Activated B cell treated with CpG ODN at 0.5 μM for 24 hours (primary cell): Measurements from ENCODE around the gene RAP2A. TPM values are rescaled to one million over a fixed set of nuclear protein-coding genes. Genes with fewer than 3 reads are reported as not detected.

Source experiments
- ATAC-seq: fragments of 200-7000 bp; cut with Tn5 transposase; one replicate; pipeline ENCODE4 v1.10.0; 2021; ENCODE audit warnings: low read depth, mild to moderate bottlenecking, moderate library complexity
- CTCF ChIA-PET: fragments of 350-600 bp; sonication (Branson Sonifier 250); formaldehyde crosslinking; loops from one replicate; lab custom pipeline; 2021; ENCODE audit warnings: antibody characterized with exemption; lab: Charles Lee
- POLR2A ChIA-PET: fragments of 350-600 bp; sonication (Branson Sonifier 250); formaldehyde crosslinking; loops from one replicate; lab custom pipeline; 2021; ENCODE audit warnings: antibody characterized with exemption; lab: Charles Lee
- DNase-seq: peaks from one replicate; pipeline ENCODE4 v3.0.0; 2022
- H3K27ac Mint-ChIP-seq: one replicate; pipeline ENCODE4 v1.8.0; 2020; ENCODE audit warnings: mixed read lengths
- H3K27me3 Mint-ChIP-seq: one replicate; pipeline ENCODE4 v1.8.0; 2021; ENCODE audit warnings: mixed read lengths
- H3K36me3 Mint-ChIP-seq: one replicate; pipeline ENCODE4 v1.8.0; 2021; ENCODE audit warnings: low read depth, mixed read lengths
- H3K4me1 Mint-ChIP-seq: one replicate; pipeline ENCODE4 v1.8.0; 2021; ENCODE audit warnings: mixed read lengths
- H3K4me3 Mint-ChIP-seq: one replicate; pipeline ENCODE4 v1.8.0; 2020; ENCODE audit warnings: mild to moderate bottlenecking, mixed read lengths
- H3K9me3 Mint-ChIP-seq: one replicate; pipeline ENCODE4 v1.8.0; 2020; ENCODE audit warnings: mixed read lengths
- intact Hi-C: fragments of 100-400 bp; cut with micrococcal nuclease; formaldehyde crosslinking; loops from one replicate; pipeline ENCODE4 v1.15.1; 2024
- total RNA-seq: library from RNA; stranded (reverse); gene quantifications from 2 replicates; pipeline ENCODE4 v1.2.3, GENCODE V29; 2022
- TF ChIP-seq, protein P1 (sequence below): fragments of 200-600 bp; IDR thresholded peaks from one replicate; pipeline ENCODE4 v1.8.0; 2022; ENCODE audit warnings: antibody characterized with exemption, mild to moderate bottlenecking

Gene RAP2A
- total RNA-seq, 1 donor from 2014 or later = 29.8 TPM

DNA sequence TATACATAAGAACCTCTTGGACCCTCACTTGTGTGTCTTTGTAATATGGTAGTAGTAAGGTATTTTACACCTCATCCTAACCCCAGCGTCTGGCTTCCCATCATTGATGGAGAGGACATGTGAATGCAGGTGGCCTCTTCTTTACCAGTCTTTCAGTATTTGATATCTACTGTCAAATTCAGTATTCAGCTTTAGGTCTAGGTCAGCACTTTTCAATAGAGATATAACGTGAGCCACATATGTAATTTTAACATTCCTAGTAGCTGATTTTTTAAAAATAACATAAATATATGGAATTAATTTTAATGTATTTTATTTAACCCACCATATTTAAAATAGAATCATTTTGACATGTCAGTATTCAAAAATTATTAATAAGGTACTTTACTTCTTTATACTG is 2.9 kb downstream of the RAP2A start:
- DNase-seq = no peak
- Mint-ChIP-seq H3K4me3 (no peak overlapping the region), H3K27me3 (no peaks in the 10 kb centered on the region), H3K4me1 (peaks cover 35% of the 10 kb centered on the region), H3K36me3 (peaks cover 14% of the 10 kb centered on the region), H3K9me3 (no peaks in the 10 kb centered on the region), H3K27ac (no peak overlapping the region)
- intact Hi-C loops = loop anchor here (1.0 to 10.0 kb wide), 2 partner anchors 13 to 108 kb away; no protein-coding TSS in a partner anchor
- no peak for ATAC-seq
- ChIA-PET CTCF (no interaction called here), POLR2A (interaction anchor here (1.0 to 5.1 kb wide), 2 partner anchors 22 to 215 kb away, joined by 3 to 84 read pairs; partner anchors contain the start of gene MBNL2)
- TF ChIP-seq, protein P1, sequence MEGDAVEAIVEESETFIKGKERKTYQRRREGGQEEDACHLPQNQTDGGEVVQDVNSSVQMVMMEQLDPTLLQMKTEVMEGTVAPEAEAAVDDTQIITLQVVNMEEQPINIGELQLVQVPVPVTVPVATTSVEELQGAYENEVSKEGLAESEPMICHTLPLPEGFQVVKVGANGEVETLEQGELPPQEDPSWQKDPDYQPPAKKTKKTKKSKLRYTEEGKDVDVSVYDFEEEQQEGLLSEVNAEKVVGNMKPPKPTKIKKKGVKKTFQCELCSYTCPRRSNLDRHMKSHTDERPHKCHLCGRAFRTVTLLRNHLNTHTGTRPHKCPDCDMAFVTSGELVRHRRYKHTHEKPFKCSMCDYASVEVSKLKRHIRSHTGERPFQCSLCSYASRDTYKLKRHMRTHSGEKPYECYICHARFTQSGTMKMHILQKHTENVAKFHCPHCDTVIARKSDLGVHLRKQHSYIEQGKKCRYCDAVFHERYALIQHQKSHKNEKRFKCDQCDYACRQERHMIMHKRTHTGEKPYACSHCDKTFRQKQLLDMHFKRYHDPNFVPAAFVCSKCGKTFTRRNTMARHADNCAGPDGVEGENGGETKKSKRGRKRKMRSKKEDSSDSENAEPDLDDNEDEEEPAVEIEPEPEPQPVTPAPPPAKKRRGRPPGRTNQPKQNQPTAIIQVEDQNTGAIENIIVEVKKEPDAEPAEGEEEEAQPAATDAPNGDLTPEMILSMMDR = no peak

DNA sequence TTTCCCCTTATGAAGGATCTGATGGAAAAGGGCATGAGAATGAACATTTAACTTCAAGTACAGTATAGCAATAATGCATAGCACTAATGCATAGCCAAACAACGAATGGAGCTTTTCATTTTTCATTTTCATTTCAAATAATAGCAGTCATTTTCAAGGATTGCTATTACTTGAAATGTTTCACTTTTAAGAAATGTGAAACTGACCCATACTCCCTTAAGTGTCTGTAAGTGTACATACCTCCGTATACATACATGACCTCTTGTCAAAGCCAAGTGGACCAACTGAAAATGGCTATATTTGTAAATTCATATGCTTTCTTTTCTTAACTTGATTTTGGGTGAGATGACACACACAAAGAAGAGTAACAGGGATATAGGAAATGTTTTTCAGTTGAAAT is 3.8 kb downstream of the RAP2A start:
- TF ChIP-seq, protein P1 = no peak
- DNase-seq (no peak), ATAC-seq (no peak)
- H3K9me3 Mint-ChIP-seq = no peaks in the 10 kb centered on the region
- no peaks in the 10 kb centered on the region for H3K27me3 Mint-ChIP-seq
- ChIA-PET POLR2A (no interaction called here), CTCF (no interaction called here)
- no peak overlapping the region for H3K4me3 Mint-ChIP-seq
- intact Hi-C loops = loop anchor here (10.0 kb wide), 1 partner anchor 107 kb away; no protein-coding TSS in a partner anchor
- peaks cover 26% of the 10 kb centered on the region for H3K4me1 Mint-ChIP-seq
- H3K36me3 Mint-ChIP-seq = peaks cover 10% of the 10 kb centered on the region
- no peak overlapping the region for H3K27ac Mint-ChIP-seq

- Mint-ChIP-seq H3K27me3 (no peaks in the 10 kb centered on the region), H3K9me3 (no peaks in the 10 kb centered on the region), H3K4me3 (no peak overlapping the region), H3K36me3 (peaks cover 4% of the 10 kb centered on the region), H3K4me1 (peaks cover 26% of the 10 kb centered on the region), H3K27ac (no peak overlapping the region)
- POLR2A ChIA-PET = interaction anchor here (0.7 kb wide), 1 partner anchor 20 kb away, joined by 3 read pairs; no protein-coding TSS in a partner anchor
- CTCF ChIA-PET = no interaction called here
- intact Hi-C loops = loop anchor here (10.0 kb wide), 1 partner anchor 106 kb away; no protein-coding TSS in a partner anchor
- DNase-seq = no peak
- TF ChIP-seq, protein P1 = no peak
- ATAC-seq = no peak
Measured at GRCh38 chr13:97438856-97439595, 5.1 kb downstream of the RAP2A start.

GRCh38 chr13:97440598-97441170 is 6.7 kb downstream of the RAP2A start:
- Mint-ChIP-seq H3K27ac (no peak overlapping the region), H3K36me3 (peaks cover 2% of the 10 kb centered on the region), H3K4me1 (peaks cover 18% of the 10 kb centered on the region), H3K9me3 (no peaks in the 10 kb centered on the region), H3K4me3 (no peak overlapping the region), H3K27me3 (no peaks in the 10 kb centered on the region)
- intact Hi-C loops = no loop called here
- ATAC-seq (no peak), DNase-seq (no peak)
- ChIA-PET CTCF (no interaction called here), POLR2A (no interaction called here)
- TF ChIP-seq, protein P1 = no peak

DNA sequence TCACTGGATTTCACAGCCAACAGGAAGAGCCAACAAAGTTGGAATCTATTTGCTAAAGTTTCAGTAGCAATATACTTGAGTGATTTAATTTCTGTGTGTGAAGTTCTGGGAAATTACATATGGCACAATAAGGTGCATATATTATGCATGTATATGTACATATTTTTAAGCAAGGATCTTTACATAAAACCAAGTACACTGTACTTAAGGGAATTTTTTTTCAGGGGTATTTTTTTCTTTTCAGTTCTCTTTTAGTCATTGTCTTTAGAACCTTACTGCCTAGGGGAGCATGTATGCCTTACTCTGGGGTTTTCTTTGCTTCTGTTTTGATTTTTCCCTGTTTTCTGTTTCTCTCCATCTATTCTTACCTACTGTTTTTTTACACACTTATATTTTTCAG is 7.4 kb downstream of the RAP2A start:
- peaks cover 11% of the 10 kb centered on the region for H3K4me1 Mint-ChIP-seq
- ChIA-PET CTCF (no interaction called here), POLR2A (interaction anchor here (1.1 kb wide), 1 partner anchor 8 kb away, joined by 3 read pairs; the partner anchor contains the start of gene RAP2A)
- TF ChIP-seq, protein P1 = no peak
- H3K36me3 Mint-ChIP-seq = peaks cover 2% of the 10 kb centered on the region
- H3K9me3 Mint-ChIP-seq = no peaks in the 10 kb centered on the region
- H3K27ac Mint-ChIP-seq = peak overlapping the region; percentile 50
- ATAC-seq (no peak), DNase-seq (no peak)
- no peaks in the 10 kb centered on the region for H3K27me3 Mint-ChIP-seq
- H3K4me3 Mint-ChIP-seq = peak overlapping the region; percentile 37
- intact Hi-C loops = no loop called here
